Measurements from ENCODE around the gene ADAM30.

DNA sequence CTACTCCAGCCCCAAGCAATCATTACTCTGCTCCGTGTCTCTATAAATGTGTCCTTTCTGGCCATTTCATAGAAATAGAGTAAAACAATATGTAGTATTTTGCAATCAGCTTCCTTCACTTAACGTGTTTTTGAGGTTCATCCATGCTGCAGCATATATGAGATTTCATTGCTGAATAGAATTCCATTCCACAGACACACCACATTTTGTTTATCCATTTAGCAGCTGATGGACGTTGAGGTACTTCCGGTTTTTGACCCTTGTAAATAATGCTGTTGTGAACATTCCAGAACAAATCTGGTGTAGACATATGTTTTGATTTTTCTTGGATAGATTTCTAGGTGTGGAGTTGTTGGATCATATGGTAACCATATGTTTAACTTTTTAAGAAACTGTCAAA lies 30.7 kb downstream of the ADAM30 start:
- TF ChIP-seq, protein P1, sequence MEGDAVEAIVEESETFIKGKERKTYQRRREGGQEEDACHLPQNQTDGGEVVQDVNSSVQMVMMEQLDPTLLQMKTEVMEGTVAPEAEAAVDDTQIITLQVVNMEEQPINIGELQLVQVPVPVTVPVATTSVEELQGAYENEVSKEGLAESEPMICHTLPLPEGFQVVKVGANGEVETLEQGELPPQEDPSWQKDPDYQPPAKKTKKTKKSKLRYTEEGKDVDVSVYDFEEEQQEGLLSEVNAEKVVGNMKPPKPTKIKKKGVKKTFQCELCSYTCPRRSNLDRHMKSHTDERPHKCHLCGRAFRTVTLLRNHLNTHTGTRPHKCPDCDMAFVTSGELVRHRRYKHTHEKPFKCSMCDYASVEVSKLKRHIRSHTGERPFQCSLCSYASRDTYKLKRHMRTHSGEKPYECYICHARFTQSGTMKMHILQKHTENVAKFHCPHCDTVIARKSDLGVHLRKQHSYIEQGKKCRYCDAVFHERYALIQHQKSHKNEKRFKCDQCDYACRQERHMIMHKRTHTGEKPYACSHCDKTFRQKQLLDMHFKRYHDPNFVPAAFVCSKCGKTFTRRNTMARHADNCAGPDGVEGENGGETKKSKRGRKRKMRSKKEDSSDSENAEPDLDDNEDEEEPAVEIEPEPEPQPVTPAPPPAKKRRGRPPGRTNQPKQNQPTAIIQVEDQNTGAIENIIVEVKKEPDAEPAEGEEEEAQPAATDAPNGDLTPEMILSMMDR (IDR thresholded peaks at IDR 0.05; ENCODE audit: insufficient read depth, low read length, poor library complexity, severe bottlenecking), result no peak
- TF ChIP-seq EZH2phosphoT487 (conservative IDR thresholded peaks at IDR 0.05; ENCODE audit: low read length), result no peak

Data from SU-DHL-6 (cell line).